CD14-positive monocyte (primary cell): ENCODE results near the gene BAIAP3. TPM values are rescaled to one million over a fixed set of nuclear protein-coding genes. Genes with fewer than 3 reads are reported as not detected.

Experiments
- DNase-seq, 3 donors: peaks; one replicate each; pipeline ENCODE4 v3.0.0-alpha.2; 2011 to 2022
- H2AFZ ChIP-seq: 2 replicates; pipeline ENCODE4 v1.6.0; 2012; ENCODE audit warnings: mild to moderate bottlenecking, low read depth, low read length, inconsistent platforms; ENCODE audit not compliant: insufficient read depth, poor library complexity, severe bottlenecking
- H3K27ac ChIP-seq, 2 donors: 1 replicate in 1 of 2; 2 replicates in 1 of 2; pipeline ENCODE4 v1.5.1; 2012 to 2013; ENCODE audit warnings: low read length in 2 of 2, control low read depth in 1 of 2, inconsistent platforms in 1 of 2, low read depth in 1 of 2, mild to moderate bottlenecking in 1 of 2
- H3K27me3 ChIP-seq, 2 donors: one replicate each; pipeline versions ENCODE4 v1.6.0 to v1.6.1; 2011 to 2013; ENCODE audit warnings: low read length in 2 of 2; ENCODE audit not compliant: control insufficient read depth in 2 of 2, insufficient read depth in 2 of 2
- H3K36me3 ChIP-seq, 2 donors: replicated peaks in 1 of 2; 1 replicate in 1 of 2; 2 replicates in 1 of 2; pipeline versions ENCODE4 v1.5.1 to v1.6.1; 2012 to 2013; ENCODE audit warnings: low read length in 2 of 2, control low read depth in 1 of 2, inconsistent platforms in 1 of 2, mild to moderate bottlenecking in 1 of 2; ENCODE audit not compliant: insufficient read depth in 2 of 2, control insufficient read depth in 1 of 2
- H3K4me1 ChIP-seq, 2 donors: 1 replicate in 1 of 2; 2 replicates in 1 of 2; pipeline versions ENCODE4 v1.5.1 to v1.6.1; 2012 to 2013; ENCODE audit warnings: low read length in 2 of 2, control low read depth in 1 of 2, inconsistent platforms in 1 of 2, mild to moderate bottlenecking in 1 of 2, moderate library complexity in 1 of 2; ENCODE audit not compliant: insufficient read depth in 2 of 2, control insufficient read depth in 1 of 2
- H3K4me2 ChIP-seq: replicated peaks from 2 replicates; pipeline ENCODE3; 2012; ENCODE audit warnings: low read length, moderate library complexity, mild to moderate bottlenecking; ENCODE audit not compliant: poor library complexity, severe bottlenecking; ENCODE audit errors: extremely low read depth
- H3K4me3 ChIP-seq, 3 experiments: fragments of 200-600 bp in 1 of 3; sonication (generic) in 1 of 3; replicated peaks in 1 of 3; 1 replicate in 2 of 3; 2 replicates in 1 of 3; pipeline ENCODE4 v1.5.1; 2011 to 2013; ENCODE audit warnings: low read length in 3 of 3, mild to moderate bottlenecking in 3 of 3, control low read depth in 2 of 3, low read depth in 2 of 3, inconsistent platforms in 1 of 3, moderate library complexity in 1 of 3
- H3K79me2 ChIP-seq: 2 replicates; pipeline ENCODE4 v1.6.0; 2012; ENCODE audit warnings: mild to moderate bottlenecking, control low read depth, inconsistent platforms, low read length, moderate library complexity; ENCODE audit not compliant: insufficient read depth
- H3K9ac ChIP-seq: 2 replicates; pipeline ENCODE4 v1.6.0; 2017; ENCODE audit warnings: low read length, mild to moderate bottlenecking; ENCODE audit not compliant: insufficient read depth, poor library complexity, severe bottlenecking
- H3K9me3 ChIP-seq, 2 donors: replicated peaks in 1 of 2; 1 replicate in 1 of 2; 2 replicates in 1 of 2; pipeline versions ENCODE4 v1.5.1 to v1.6.1; 2012 to 2013; ENCODE audit warnings: low read length in 2 of 2, control low read depth in 1 of 2; ENCODE audit not compliant: control insufficient read depth in 1 of 2, insufficient read depth in 1 of 2
- H4K20me1 ChIP-seq: 2 replicates; pipeline ENCODE4 v1.6.0; 2012; ENCODE audit warnings: mild to moderate bottlenecking, low read length, control low read depth, moderate library complexity; ENCODE audit not compliant: insufficient read depth
- H3K27ac Mint-ChIP-seq, 7 donors: one replicate each; pipeline ENCODE4 v1.8.0; 2020; ENCODE audit warnings: mild to moderate bottlenecking in 7 of 7, mixed read lengths in 7 of 7, moderate library complexity in 6 of 7, inconsistent platforms in 2 of 7
- H3K27me3 Mint-ChIP-seq, 3 donors: one replicate each; pipeline ENCODE4 v1.8.0; 2021 to 2022; ENCODE audit warnings: low read depth in 3 of 3, mild to moderate bottlenecking in 3 of 3, mixed read lengths in 3 of 3, moderate library complexity in 3 of 3, inconsistent platforms in 1 of 3
- H3K36me3 Mint-ChIP-seq, 2 donors: one replicate each; pipeline ENCODE4 v1.8.0; 2020; ENCODE audit warnings: mixed read lengths in 2 of 2, inconsistent platforms in 1 of 2, mild to moderate bottlenecking in 1 of 2
- H3K4me1 Mint-ChIP-seq: one replicate; pipeline ENCODE4 v1.8.0; 2020; ENCODE audit warnings: mild to moderate bottlenecking, mixed read lengths
- H3K4me3 Mint-ChIP-seq, 2 donors: one replicate each; pipeline ENCODE4 v1.8.0; 2020; ENCODE audit warnings: mild to moderate bottlenecking in 2 of 2, mixed read lengths in 2 of 2, moderate library complexity in 1 of 2
- H3K9me3 Mint-ChIP-seq, 7 donors: one replicate each; pipeline ENCODE4 v1.8.0; 2020 to 2022; ENCODE audit warnings: mixed read lengths in 7 of 7, mild to moderate bottlenecking in 6 of 7, moderate library complexity in 6 of 7, inconsistent platforms in 2 of 7
- CTCF ChIP-seq: fragments of 200-600 bp; IDR thresholded peaks from one replicate; pipeline ENCODE4 v1.8.0; 2022; ENCODE audit warnings: antibody characterized with exemption, mild to moderate bottlenecking
- WGBS: methylation state at CpG from one replicate; pipeline ENCODE4 v1.1.5; 2013; ENCODE audit warnings: missing lambda C conversion rate; ENCODE audit not compliant: insufficient coverage; 5-methylcytosine and 5-hydroxymethylcytosine counted together
- intact Hi-C, 2 donors: fragments of 100-400 bp; cut with micrococcal nuclease; formaldehyde crosslinking; loops; one replicate each; pipeline versions ENCODE4 v1.15.0 to v1.15.1; 2023
- polyA plus RNA-seq, 3 donors: library from polyadenylated mRNA; depleted of rRNA in 1 of 3; unstranded in 2 of 3; stranded (reverse) in 1 of 3; fragments of 300-500 nt in 2 of 3; fragments of >200 nt in 1 of 3; fragmentation: Illumina TruSeq in 2 of 3; gene quantifications; 1 replicate in 2 of 3; 2 replicates in 1 of 3; pipeline ENCODE4 v1.2.3, GENCODE V29; 2012 to 2021

Gene BAIAP3
- polyA plus RNA-seq, 3 donors, result 1.0 TPM; not detected in 2

GRCh38 chr16:1374418-1375297, 41.2 kb downstream of the BAIAP3 start:
- no peak for TF ChIP-seq CTCF
- Mint-ChIP-seq H3K4me1 (peaks cover 13% of the 10 kb centered on the region), H3K9me3 (peaks cover 0 to 2% (median 0%) of the 10 kb centered on the region in 7 donors), H3K4me3 (no peak overlapping the region), H3K27me3 (no peaks in the 10 kb centered on the region), H3K27ac (no peak overlapping the region), H3K36me3 (peaks cover 30 to 64% of the 10 kb centered on the region in 2 donors)
- no peaks in the 10 kb centered on the region for H3K9me3 ChIP-seq
- H4K20me1 ChIP-seq, result peaks cover 76% of the 10 kb centered on the region
- peaks cover 9 to 18% of the 10 kb centered on the region in 2 donors for H3K4me1 ChIP-seq
- H2AFZ ChIP-seq, result no peak overlapping the region
- no peak overlapping the region for H3K27ac ChIP-seq
- H3K4me3 ChIP-seq, result no peak overlapping the region
- DNase-seq, result peak in 1 of 3 donors; percentile 5
- H3K4me2 ChIP-seq, result no peak overlapping the region
- H3K36me3 ChIP-seq, result peaks cover 28 to 29% of the 10 kb centered on the region in 2 donors
- H3K27me3 ChIP-seq, result no peaks in the 10 kb centered on the region
- WGBS, result 94% methylated on average over 37 of the region's 46 CpGs
- peaks cover 12% of the 10 kb centered on the region for H3K79me2 ChIP-seq
- intact Hi-C loops, result no loop called here
- no peak overlapping the region for H3K9ac ChIP-seq

DNA sequence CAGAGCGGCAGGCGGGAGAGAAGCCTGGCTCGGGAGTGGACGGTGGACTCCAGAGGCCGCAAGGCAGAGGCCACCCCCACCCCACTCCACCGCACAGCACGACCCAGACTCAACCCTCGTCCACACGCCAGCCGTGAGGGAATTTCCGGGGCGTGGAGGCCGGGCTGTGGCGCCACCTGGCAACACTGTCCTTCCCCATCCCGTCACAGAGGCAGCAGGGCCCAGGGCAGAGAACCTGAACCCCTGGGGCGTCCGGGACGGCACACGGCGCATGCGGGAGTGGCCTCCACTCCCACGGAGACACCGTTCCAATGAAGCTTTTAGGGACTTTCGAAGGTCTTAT, 41.8 kb downstream of the BAIAP3 start:
- no peak overlapping the region for H3K4me2 ChIP-seq
- H3K36me3 ChIP-seq, result peaks cover 22 to 23% of the 10 kb centered on the region in 2 donors
- Mint-ChIP-seq H3K27me3 (peaks cover 1 to 3% (median 2%) of the 10 kb centered on the region in 3 donors), H3K36me3 (peaks cover 32 to 61% of the 10 kb centered on the region in 2 donors), H3K4me1 (peaks cover 17% of the 10 kb centered on the region), H3K9me3 (no peaks in the 10 kb centered on the region), H3K27ac (no peak overlapping the region), H3K4me3 (no peak overlapping the region)
- no peak overlapping the region for H3K9ac ChIP-seq
- no peaks in the 10 kb centered on the region for H3K27me3 ChIP-seq
- no peak overlapping the region for H3K4me3 ChIP-seq
- peaks cover 78% of the 10 kb centered on the region for H4K20me1 ChIP-seq
- H3K9me3 ChIP-seq, result no peaks in the 10 kb centered on the region
- H3K27ac ChIP-seq, result no peak overlapping the region
- H2AFZ ChIP-seq, result no peak overlapping the region
- H3K4me1 ChIP-seq, result peaks cover 12 to 22% of the 10 kb centered on the region in 2 donors
- intact Hi-C loops, result no loop called here
- no peak for TF ChIP-seq CTCF
- WGBS, result 98% methylated on average over 21 of the region's 24 CpGs
- DNase-seq, result no peak
- peaks cover 12% of the 10 kb centered on the region for H3K79me2 ChIP-seq
